Measurements from ENCODE around the gene SETD4.

GRCh38 chr21:36080386-36080785 lies 20.1 kb upstream of the SETD4 start:
- TF ChIP-seq CTCF (conservative IDR thresholded peaks at IDR 0.05 in 1 of 2, IDR thresholded peaks at IDR 0.05 in 1 of 2; ENCODE audit: extremely low read depth in 1 of 2, insufficient read depth in 1 of 2, low read depth in 1 of 2, low read length in 2 of 2) (no peak), EZH2 (IDR thresholded peaks at IDR 0.05; ENCODE audit: borderline replicate concordance, low read length) (no peak)
